KMS-11 (cell line): Measurements from ENCODE around the gene ZFP62.

Experiments used
- H2AFZ ChIP-seq: fragments of 200-600 bp; sonication (generic); 2 replicates; pipeline ENCODE4 v1.6.1; 2016; ENCODE audit warnings: antibody characterized with exemption, mixed run types, low read depth
- H3K27ac ChIP-seq: fragments of 200-600 bp; sonication (generic); 2 replicates; pipeline ENCODE4 v1.6.1; 2016; ENCODE audit warnings: mild to moderate bottlenecking, mixed run types
- H3K27me3 ChIP-seq: fragments of 200-600 bp; sonication (generic); 2 replicates; pipeline ENCODE4 v1.6.1; 2017; ENCODE audit warnings: mild to moderate bottlenecking, low read depth, mixed run types, moderate library complexity; ENCODE audit not compliant: insufficient read depth
- H3K36me3 ChIP-seq: fragments of 200-600 bp; sonication (generic); 2 replicates; pipeline ENCODE4 v1.6.1; 2017; ENCODE audit warnings: mild to moderate bottlenecking, mixed run types; ENCODE audit not compliant: insufficient read depth
- H3K4me1 ChIP-seq: fragments of 200-600 bp; sonication (generic); 2 replicates; pipeline ENCODE4 v1.6.1; 2016; ENCODE audit warnings: mild to moderate bottlenecking, low read depth, mixed run types; ENCODE audit not compliant: poor library complexity, severe bottlenecking
- H3K4me2 ChIP-seq: fragments of 200-600 bp; sonication (generic); 2 replicates; pipeline ENCODE4 v1.7.0; 2016; ENCODE audit warnings: mild to moderate bottlenecking, mixed run types
- H3K4me3 ChIP-seq: fragments of 200-600 bp; sonication (generic); IDR thresholded peaks from 2 replicates; pipeline ENCODE4 v1.6.1; 2017; ENCODE audit warnings: low read depth, low read length, mixed read lengths; ENCODE audit not compliant: insufficient read depth
- H3K79me2 ChIP-seq: fragments of 200-600 bp; sonication (generic); 2 replicates; pipeline ENCODE4 v1.6.1; 2016; ENCODE audit warnings: low read depth, mixed run types; ENCODE audit not compliant: insufficient read depth
- H3K9ac ChIP-seq: fragments of 200-600 bp; sonication (generic); 2 replicates; pipeline ENCODE4 v1.6.1; 2016; ENCODE audit warnings: mild to moderate bottlenecking, mixed run types
- H4K20me1 ChIP-seq: fragments of 200-600 bp; sonication (generic); 2 replicates; pipeline ENCODE4 v1.6.1; 2016; ENCODE audit warnings: mild to moderate bottlenecking, mixed run types; ENCODE audit not compliant: insufficient read depth
- TF ChIP-seq, protein P1 (sequence below): fragments of 200-600 bp; sonication (generic); conservative IDR thresholded peaks from 2 replicates; pipeline ENCODE4 v1.6.1; 2017; ENCODE audit warnings: low read depth, mild to moderate bottlenecking, antibody characterized with exemption, low read length, moderate library complexity, mixed read lengths

Gene ZFP62

DNA sequence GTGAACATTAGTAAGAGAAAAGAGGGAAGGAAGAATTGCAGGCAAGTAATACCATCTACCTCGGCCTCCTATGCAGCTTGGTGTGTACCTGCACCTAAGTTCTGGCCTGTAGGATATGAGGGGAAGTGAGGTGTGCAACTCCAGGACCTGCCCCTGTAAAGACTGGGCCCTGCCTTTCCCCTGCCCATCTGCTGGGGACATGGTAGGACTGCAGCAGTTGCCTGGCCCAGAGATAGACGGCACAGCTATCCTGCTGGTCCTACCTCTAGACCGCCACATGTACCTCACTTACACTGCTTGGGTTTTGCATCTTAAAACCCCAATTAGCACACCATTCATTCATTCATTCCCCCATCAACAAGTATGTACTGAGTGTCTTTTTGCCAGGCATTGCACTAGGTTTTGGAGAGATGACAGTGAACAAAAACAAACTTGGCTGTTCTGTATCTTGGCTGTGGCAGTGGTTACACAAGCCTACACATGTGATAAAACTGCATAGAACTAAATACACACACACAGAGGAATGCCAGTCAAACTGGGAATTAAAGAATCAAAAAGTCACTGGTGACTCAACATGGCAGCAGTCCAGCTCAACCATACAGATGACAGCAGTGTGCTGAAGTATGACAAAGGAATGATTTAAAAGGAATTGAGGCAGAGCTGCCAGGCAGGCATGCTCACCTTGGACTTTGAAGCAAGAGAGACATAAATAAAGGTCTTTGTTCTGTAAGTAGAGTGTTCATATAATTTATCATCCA lies 35.1 kb downstream of the ZFP62 start:
- Histone ChIP-seq H3K9ac (no peak overlapping the region), H3K79me2 (peaks cover 14% of the 10 kb centered on the region; the same call in 1 of the 2 replicates), H2AFZ (no peak overlapping the region), H3K27ac (no peak overlapping the region), H4K20me1 (no peaks in the 10 kb centered on the region), H3K36me3 (no peaks in the 10 kb centered on the region), H3K4me1 (peaks cover 20% of the 10 kb centered on the region), H3K4me3 (no peak overlapping the region), H3K27me3 (no peaks in the 10 kb centered on the region), H3K4me2 (no peak overlapping the region)
- TF ChIP-seq, protein P1, sequence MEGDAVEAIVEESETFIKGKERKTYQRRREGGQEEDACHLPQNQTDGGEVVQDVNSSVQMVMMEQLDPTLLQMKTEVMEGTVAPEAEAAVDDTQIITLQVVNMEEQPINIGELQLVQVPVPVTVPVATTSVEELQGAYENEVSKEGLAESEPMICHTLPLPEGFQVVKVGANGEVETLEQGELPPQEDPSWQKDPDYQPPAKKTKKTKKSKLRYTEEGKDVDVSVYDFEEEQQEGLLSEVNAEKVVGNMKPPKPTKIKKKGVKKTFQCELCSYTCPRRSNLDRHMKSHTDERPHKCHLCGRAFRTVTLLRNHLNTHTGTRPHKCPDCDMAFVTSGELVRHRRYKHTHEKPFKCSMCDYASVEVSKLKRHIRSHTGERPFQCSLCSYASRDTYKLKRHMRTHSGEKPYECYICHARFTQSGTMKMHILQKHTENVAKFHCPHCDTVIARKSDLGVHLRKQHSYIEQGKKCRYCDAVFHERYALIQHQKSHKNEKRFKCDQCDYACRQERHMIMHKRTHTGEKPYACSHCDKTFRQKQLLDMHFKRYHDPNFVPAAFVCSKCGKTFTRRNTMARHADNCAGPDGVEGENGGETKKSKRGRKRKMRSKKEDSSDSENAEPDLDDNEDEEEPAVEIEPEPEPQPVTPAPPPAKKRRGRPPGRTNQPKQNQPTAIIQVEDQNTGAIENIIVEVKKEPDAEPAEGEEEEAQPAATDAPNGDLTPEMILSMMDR = no peak

DNA sequence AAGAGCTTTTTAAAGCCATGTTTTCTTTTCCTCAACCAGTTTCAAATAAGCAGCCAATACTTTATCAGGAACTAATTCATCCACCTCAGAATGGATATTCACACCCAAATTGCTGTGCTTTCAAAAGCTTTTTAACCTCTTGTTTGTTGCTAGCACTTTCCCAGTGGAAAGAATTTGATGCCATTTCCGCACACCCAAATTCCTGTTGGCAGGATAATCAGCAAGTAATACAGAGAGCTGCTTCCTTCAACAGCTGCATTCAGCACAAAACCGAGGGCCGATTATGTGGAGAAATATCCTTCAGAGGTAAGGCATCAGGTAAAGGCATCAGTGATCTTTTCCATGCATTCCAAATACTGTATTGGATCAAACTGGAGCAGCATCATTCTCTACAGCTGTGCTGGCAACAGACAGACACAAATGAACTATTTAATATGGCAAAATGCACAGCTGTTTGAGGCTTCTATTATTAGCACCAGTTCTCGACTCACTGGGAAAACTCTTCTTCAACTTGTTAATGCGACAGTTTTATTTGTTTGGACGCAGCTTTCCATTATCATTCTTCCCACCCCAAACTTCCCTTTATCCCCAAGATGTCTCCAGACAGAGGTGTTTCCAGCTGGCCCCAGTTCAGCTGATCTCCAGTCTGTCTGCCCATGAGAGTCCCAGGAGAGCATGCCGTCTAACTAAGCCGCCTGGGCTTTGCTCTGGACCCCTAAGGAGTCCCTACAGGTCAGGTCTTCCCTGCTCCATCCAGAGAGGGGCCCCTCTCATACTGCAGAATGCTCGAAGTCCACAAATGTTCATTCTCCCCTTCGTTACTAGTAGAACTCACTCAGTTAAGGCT lies 36.2 kb downstream of the ZFP62 start:
- TF ChIP-seq, protein P1 = no peak
- no peak overlapping the region for H2AFZ ChIP-seq

DNA sequence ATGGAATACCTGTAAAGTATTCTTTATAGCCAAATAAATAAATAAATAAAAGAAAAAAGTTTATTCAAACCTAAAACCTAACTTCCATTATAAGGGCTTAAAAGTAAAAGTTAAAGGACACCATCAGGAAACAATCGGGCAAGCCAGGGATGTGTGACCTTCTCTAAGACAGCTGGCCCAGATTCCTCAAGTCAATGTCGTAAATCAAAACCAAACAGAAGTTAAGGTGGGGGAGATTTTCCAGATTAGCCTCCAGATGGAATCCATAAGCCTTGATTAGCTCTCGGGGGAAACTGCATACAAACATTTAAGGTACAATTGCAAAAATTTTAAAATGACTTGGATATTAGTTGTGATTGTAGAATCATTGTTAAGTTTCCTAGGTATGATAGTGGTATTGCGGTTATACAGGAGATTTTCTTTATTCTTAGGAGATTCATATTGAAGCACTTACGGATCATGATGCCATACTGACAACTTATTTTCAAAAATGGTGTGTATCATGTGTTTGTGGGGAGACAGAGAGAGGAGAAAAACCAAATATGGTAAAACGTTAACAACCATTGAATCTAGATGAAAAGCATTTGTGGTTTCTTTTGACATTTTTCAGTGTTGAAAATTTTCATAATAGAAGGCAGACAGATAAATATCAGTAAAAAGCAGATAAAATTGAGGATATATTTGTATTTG lies 37.0 kb downstream of the ZFP62 start:
- Histone ChIP-seq H3K9ac (no peak overlapping the region), H3K27ac (no peak overlapping the region), H3K4me1 (peaks cover 22% of the 10 kb centered on the region), H3K27me3 (no peaks in the 10 kb centered on the region), H3K36me3 (no peaks in the 10 kb centered on the region), H3K4me3 (no peak overlapping the region), H3K4me2 (no peak overlapping the region), H3K79me2 (no peaks in the 10 kb centered on the region), H2AFZ (no peak overlapping the region), H4K20me1 (no peaks in the 10 kb centered on the region)
- TF ChIP-seq, protein P1 = no peak

More for the DNA sequence above, 36.2 kb downstream of the ZFP62 start:
- H3K9ac ChIP-seq = no peak overlapping the region
- peaks cover 28% of the 10 kb centered on the region for H3K4me1 ChIP-seq
- no peak overlapping the region for H3K27ac ChIP-seq
- peaks cover 7% of the 10 kb centered on the region; the same call in 1 of the 2 replicates for H3K79me2 ChIP-seq
- H3K4me2 ChIP-seq = no peak overlapping the region
- no peaks in the 10 kb centered on the region for H3K27me3 ChIP-seq
- H3K4me3 ChIP-seq = no peak overlapping the region
- H3K36me3 ChIP-seq = no peaks in the 10 kb centered on the region
- H4K20me1 ChIP-seq = no peaks in the 10 kb centered on the region

DNA sequence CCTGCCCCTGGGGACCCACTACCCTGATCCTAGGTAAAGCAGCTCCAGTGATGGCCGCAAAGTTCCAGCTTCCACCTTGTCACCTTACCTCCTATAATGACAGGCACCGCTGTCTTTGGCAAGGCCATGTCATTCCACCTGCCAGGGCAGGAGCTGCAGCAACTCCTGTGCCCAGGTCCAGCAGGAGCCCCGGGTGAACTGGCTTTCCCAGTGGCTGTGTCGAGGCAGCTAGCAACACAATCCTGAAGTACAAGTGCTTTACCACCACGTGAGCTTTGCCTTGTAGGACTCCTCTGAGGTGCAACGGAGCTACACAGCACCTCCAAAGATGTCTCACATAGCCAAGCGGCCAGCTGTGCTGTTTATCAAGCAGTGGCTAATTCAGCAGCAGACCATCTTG lies 37.7 kb downstream of the ZFP62 start:
- H3K27me3 ChIP-seq = no peaks in the 10 kb centered on the region
- H3K4me1 ChIP-seq = peaks cover 29% of the 10 kb centered on the region
- no peak overlapping the region for H2AFZ ChIP-seq
- H3K4me2 ChIP-seq = no peak overlapping the region
- no peak overlapping the region for H3K4me3 ChIP-seq
- no peaks in the 10 kb centered on the region for H3K79me2 ChIP-seq
- H3K27ac ChIP-seq = no peak overlapping the region
- H3K9ac ChIP-seq = no peak overlapping the region
- H3K36me3 ChIP-seq = no peaks in the 10 kb centered on the region
- H4K20me1 ChIP-seq = no peaks in the 10 kb centered on the region
- TF ChIP-seq, protein P1 = no peak
